K562 (cell line): Measurements from ENCODE around the gene VILL. TPM values are rescaled to one million over a fixed set of nuclear protein-coding genes. Genes with fewer than 3 reads are reported as not detected.

Source experiments
- ATAC-seq: fragments of 200-7000 bp; cut with Tn5 transposase; 3 replicates; pipeline ENCODE4 v1.9.1; 2020; ENCODE audit warnings: moderate library complexity
- BruUV-seq: library from RNA; stranded (reverse); fragments of 400-500 nt; replicated peaks from 2 replicates; lab custom pipeline; 2021; lab: Mats Ljungman, UMichigan
- CTCF ChIA-PET: fragments of 300-600 bp; formaldehyde crosslinking; extraction: SDS; loops from one replicate; lab custom pipeline; 2021; ENCODE audit warnings: low intra/inter-chr PET ratio; lab: Yijun Ruan, JAX
- POLR2A ChIA-PET: fragments of 300-600, 350-650 bp; sonication (Branson Sonifier 250); formaldehyde crosslinking; extraction: SDS; loops from one replicate; lab custom pipeline; 2021; ENCODE audit warnings: antibody characterized with exemption, inconsistent platforms; lab: Yijun Ruan, JAX
- DNase-seq, 4 experiments: peaks; one replicate each; pipeline versions ENCODE4 v3.0.0 to v3.0.0-alpha.2; 2011 to 2018; ENCODE audit warnings: low spot score in 3 of 4, mixed read lengths in 3 of 4; ENCODE audit errors: extremely low read depth in 1 of 4
- FAIRE-seq: peaks from 2 replicates; lab custom pipeline; 2011; peaks lifted over from hg19 to GRCh38; lab: Jason Lieb, UNC
- H2AFZ ChIP-seq: 2 replicates; pipeline ENCODE4 v1.6.0; 2011; ENCODE audit warnings: low read depth, low read length, control low read depth, inconsistent platforms
- H3K27ac ChIP-seq: fragments of 200-600 bp; 3 replicates; pipeline ENCODE4 v1.8.0; 2011; ENCODE audit warnings: low read depth, mild to moderate bottlenecking, control low read depth, inconsistent platforms, low read length, moderate library complexity, mixed read lengths; ENCODE audit errors: extremely low read depth
- H3K27me3 ChIP-seq, 2 experiments: fragments of 300-600 bp in 1 of 2; 2 replicates in 1 of 2; 3 replicates in 1 of 2; pipeline versions ENCODE4 v1.6.0 to v1.8.0; 2011; ENCODE audit warnings: inconsistent platforms in 2 of 2, low read length in 2 of 2, mild to moderate bottlenecking in 1 of 2, mixed read lengths in 1 of 2, moderate library complexity in 1 of 2; ENCODE audit not compliant: control insufficient read depth in 2 of 2, insufficient read depth in 2 of 2
- H3K36me3 ChIP-seq: fragments of 300-600 bp; 3 replicates; pipeline ENCODE4 v1.8.0; 2011; ENCODE audit warnings: mild to moderate bottlenecking, low read length, inconsistent platforms; ENCODE audit not compliant: control insufficient read depth, insufficient read depth
- H3K4me1 ChIP-seq, 2 experiments: fragments of 200-600 bp in 1 of 2; replicated peaks in 1 of 2; 2 replicates in 1 of 2; 3 replicates in 1 of 2; pipeline versions ENCODE4 v1.5.1 to v1.8.0; 2011; ENCODE audit warnings: inconsistent platforms in 2 of 2, low read length in 2 of 2, mild to moderate bottlenecking in 1 of 2, mixed read lengths in 1 of 2, moderate library complexity in 1 of 2; ENCODE audit not compliant: control insufficient read depth in 2 of 2, insufficient read depth in 2 of 2
- H3K4me2 ChIP-seq: 2 replicates; pipeline ENCODE4 v1.6.1; 2011; ENCODE audit warnings: low read length, control low read depth, inconsistent platforms, mixed read lengths; ENCODE audit not compliant: insufficient read depth
- H3K4me3 ChIP-seq: fragments of 200-600 bp; sonication (generic), shearing (Covaris generic); 2 replicates; pipeline ENCODE4 v1.5.1; 2016; ENCODE audit warnings: control low read depth, inconsistent platforms
- H3K79me2 ChIP-seq: fragments of 200-600 bp; 3 replicates; pipeline ENCODE4 v1.8.0; 2011; ENCODE audit warnings: low read length, inconsistent platforms; ENCODE audit not compliant: control insufficient read depth, insufficient read depth
- H3K9ac ChIP-seq, 2 experiments: 2 replicates each; pipeline versions ENCODE4 v1.6.0 to v1.6.1; 2011; ENCODE audit warnings: low read depth in 2 of 2, low read length in 2 of 2, control low read depth in 1 of 2, inconsistent platforms in 1 of 2, mild to moderate bottlenecking in 1 of 2, mixed read lengths in 1 of 2; ENCODE audit not compliant: insufficient read depth in 1 of 2
- H3K9me1 ChIP-seq: one replicate; pipeline ENCODE4 v1.6.0; 2011; ENCODE audit warnings: inconsistent platforms, mild to moderate bottlenecking, low read length, moderate library complexity; ENCODE audit not compliant: control insufficient read depth, insufficient read depth
- H3K9me3 ChIP-seq: replicated peaks from 2 replicates; pipeline ENCODE4 v1.5.1; 2011; ENCODE audit warnings: low read depth, low read length, inconsistent platforms; ENCODE audit not compliant: control insufficient read depth, insufficient read depth
- H4K20me1 ChIP-seq: replicated peaks from 2 replicates; pipeline ENCODE4 v1.6.1; 2011; ENCODE audit warnings: low read length, inconsistent platforms, mixed read lengths; ENCODE audit not compliant: control insufficient read depth, insufficient read depth
- ATF4 ChIP-seq: fragments of 450-650 bp; formaldehyde crosslinking; IDR thresholded peaks from 2 replicates; pipeline ENCODE4 v1.4.0; 2022; ENCODE audit warnings: mild to moderate bottlenecking, moderate library complexity
- BCL6 ChIP-seq: fragments of 250-450 bp; sonication (Bioruptor Pico); IDR thresholded peaks from 2 replicates; pipeline ENCODE4 v1.4.0; 2020
- FIP1L1 ChIP-seq: fragments of 200-400 bp; formaldehyde crosslinking; IDR thresholded peaks from 2 replicates; pipeline ENCODE4 v1.6.1; 2018; ENCODE audit warnings: mild to moderate bottlenecking, low read depth, low read length; ENCODE audit not compliant: poor library complexity, severe bottlenecking
- GABPB2 ChIP-seq: fragments of 250-450 bp; sonication (Bioruptor Pico); conservative IDR thresholded peaks from 2 replicates; pipeline ENCODE4 v1.5.1; 2021; ENCODE audit warnings: mild to moderate bottlenecking
- MCM2 ChIP-seq: fragments of 450-650 bp; IDR thresholded peaks from 2 replicates; pipeline ENCODE4 v1.6.1; 2017; ENCODE audit warnings: low read depth, mild to moderate bottlenecking
- NFE2L1 ChIP-seq: fragments of 450-650 bp; IDR thresholded peaks from 2 replicates; pipeline ENCODE4 v1.6.1; 2016; ENCODE audit warnings: missing genetic modification characterization, low read depth, mild to moderate bottlenecking, missing compliant biosample characterization, moderate library complexity, borderline replicate concordance
- PHF21A ChIP-seq: fragments of 450-650 bp; IDR thresholded peaks from 2 replicates; pipeline ENCODE4 v1.6.1; 2017; ENCODE audit warnings: low read depth, borderline replicate concordance
- PHTF2 ChIP-seq: fragments of 250-450 bp; sonication (Bioruptor Pico); IDR thresholded peaks from 2 replicates; pipeline ENCODE4 v1.5.0; 2021; ENCODE audit warnings: mild to moderate bottlenecking
- RHOXF2B ChIP-seq: fragments of 250-450 bp; sonication (Bioruptor Pico); conservative IDR thresholded peaks from 2 replicates; pipeline ENCODE4 v1.5.1; 2021
- SAFB ChIP-seq: fragments of 200-400 bp; formaldehyde crosslinking; IDR thresholded peaks from 2 replicates; pipeline ENCODE4 v1.6.1; 2017; ENCODE audit warnings: low read depth, low read length, borderline replicate concordance
- SREBF1 ChIP-seq: fragments of 150-350 bp; IDR thresholded peaks from 2 replicates; pipeline ENCODE4 v1.6.1; 2014; ENCODE audit warnings: antibody characterized with exemption, low read depth, low read length, borderline replicate concordance
- THAP12 ChIP-seq: fragments of 250-450 bp; sonication (Bioruptor Pico); IDR thresholded peaks from 2 replicates; pipeline ENCODE4 v1.9.0; 2021; ENCODE audit warnings: mild to moderate bottlenecking, inconsistent platforms
- ZNF24 ChIP-seq: fragments of 450-650 bp; IDR thresholded peaks from 2 replicates; pipeline ENCODE4 v1.6.1; 2016
- ZNF3 ChIP-seq: fragments of 250-450 bp; sonication (Bioruptor Pico); IDR thresholded peaks from 2 replicates; pipeline ENCODE4 v1.5.0; 2021; ENCODE audit warnings: mild to moderate bottlenecking, moderate library complexity
- ZNF507 ChIP-seq: conservative IDR thresholded peaks from 2 replicates; pipeline ENCODE4 v1.6.1; 2017; ENCODE audit warnings: missing genetic modification characterization, missing compliant biosample characterization
- ZNF609 ChIP-seq: sonication (generic); formaldehyde crosslinking; IDR thresholded peaks from 2 replicates; pipeline ENCODE4 v1.8.1; 2023; ENCODE audit warnings: missing genetic modification reagents, mild to moderate bottlenecking, borderline replicate concordance
- ZNF785 ChIP-seq: fragments of 250-450 bp; sonication (Bioruptor Pico); IDR thresholded peaks from 2 replicates; pipeline ENCODE4 v1.4.0; 2020; ENCODE audit warnings: mild to moderate bottlenecking
- WGBS: fragments of 100-300 bp; shearing (Covaris generic); methylation state at CpG from one replicate; pipeline ENCODE4 v1.1.6; 2016; ENCODE audit warnings: low coverage, mixed read lengths; ENCODE audit not compliant: insufficient coverage; ENCODE audit errors: missing lambda C conversion rate; 5-methylcytosine and 5-hydroxymethylcytosine counted together
- in situ Hi-C: fragments of 300-500 bp; cut with MboI; formaldehyde crosslinking; loops from 4 replicates; pipeline ENCODE4 v1.15.0; 2018; ENCODE audit warnings: inconsistent platforms, mixed read lengths
- intact Hi-C: fragments of 100-400 bp; cut with micrococcal nuclease; formaldehyde crosslinking; loops from 2 replicates; pipeline ENCODE4 v1.14.2; 2022
- polyA plus RNA-seq, 8 experiments: library from polyadenylated mRNA; depleted of rRNA in 4 of 8; stranded (reverse) in 5 of 8; unstranded in 3 of 8; fragments of >200 nt; fragmentation: Nextera tagmentation in 2 of 8; fragmentation: Illumina TruSeq in 1 of 8; extraction: Ambion mirVana in 2 of 8; extraction: Trizol in 1 of 8; gene quantifications; 2 replicates each; pipeline versions ENCODE4 v1.2.1 to v1.2.3, GENCODE V29; 2011 to 2014; ENCODE audit warnings: inconsistent platforms in 1 of 8, missing spikeins in 1 of 8
- total RNA-seq, 7 experiments: library from RNA; depleted of rRNA in 6 of 7; stranded (reverse); fragments of >200 nt in 6 of 7; fragmentation: Illumina TruSeq in 2 of 7; extraction: Trizol in 2 of 7; gene quantifications; 2 replicates each; pipeline versions ENCODE4 v1.2.1 to v1.2.3, GENCODE V29; 2011 to 2021; ENCODE audit warnings: low replicate concordance in 1 of 7

Gene VILL
- total and polyA plus RNA-seq, 9 of the 15 experiments (the other 6 are each of a cell fraction or from before 2014, with no cell fraction given) = 0.11 to 16.0 (median 8.8) TPM

DNA sequence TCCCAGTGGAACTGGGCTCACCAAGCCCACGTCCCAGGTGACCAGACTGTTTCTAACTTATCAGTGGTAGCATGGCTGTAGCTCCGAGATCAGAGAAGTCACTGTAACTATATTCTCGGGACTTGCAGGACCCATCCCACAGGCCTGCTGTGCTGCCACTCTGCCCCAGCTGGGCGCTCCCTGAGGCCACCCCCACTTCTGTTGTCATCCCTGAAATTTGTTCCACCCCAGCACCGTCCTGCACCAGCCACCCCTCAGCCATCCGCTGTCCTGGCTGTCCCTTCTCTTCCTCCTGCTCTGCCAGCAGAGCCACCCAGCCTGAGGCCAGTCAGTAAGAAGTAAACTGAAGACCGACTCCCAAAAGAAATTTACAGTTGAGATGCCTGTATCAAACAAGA lies 33.0 kb upstream of the VILL start:
- Histone ChIP-seq H3K4me1 (no peaks in the 10 kb centered on the region), H3K27ac (no peak overlapping the region), H3K4me3 (no peak overlapping the region), H2AFZ (no peak overlapping the region), H3K27me3 (peaks cover 3 to 4% of the 10 kb centered on the region in 2 experiments; a peak in 1 of 5 replicates), H3K79me2 (no peaks in the 10 kb centered on the region), H3K9ac (no peak overlapping the region; a peak in 1 of 4 replicates), H3K9me3 (no peaks in the 10 kb centered on the region), H3K4me2 (no peak overlapping the region), H3K9me1 (no peaks in the 10 kb centered on the region), H3K36me3 (no peaks in the 10 kb centered on the region), H4K20me1 (no peaks in the 10 kb centered on the region)
- in situ Hi-C loops = no loop called here
- CTCF ChIA-PET = no interaction called here
- DNase-seq (no peak), ATAC-seq (no peak; the same call in 1 of the 3 replicates), FAIRE-seq (no peak)
- no TSS peak for BruUV-seq
- intact Hi-C loops = no loop called here
- 29% methylated on average over 7 of the region's 7 CpGs for WGBS
- POLR2A ChIA-PET = interaction anchor here (0.7 kb wide), 1 partner anchor 100 kb away, joined by 4 read pairs; no protein-coding TSS in a partner anchor
- TF ChIP-seq PHTF2 (CRISPR knock-in tag) (no peak), THAP12 (CRISPR knock-in tag) (no peak), ZNF785 (no peak), MCM2 (no peak), SAFB (no peak), ZNF507 (no peak), BCL6 (CRISPR knock-in tag) (no peak), RHOXF2B (CRISPR knock-in tag) (no peak), NFE2L1 (tag) (no peak), GABPB2 (CRISPR knock-in tag) (no peak), ZNF24 (no peak), ATF4 (no peak), ZNF609 (CRISPR knock-in tag) (no peak), FIP1L1 (no peak), SREBF1 (no peak), PHF21A (no peak), ZNF3 (CRISPR knock-in tag) (no peak)
